RPMI7951 (cell line): Measurements from ENCODE around the gene SUV39H1. TPM values are rescaled to one million over a fixed set of nuclear protein-coding genes. Genes with fewer than 3 reads are reported as not detected.
"Not testable (repeated sequence)": the region's sequence is repeated elsewhere in the genome, so short reads cannot be mapped to it uniquely, and the experiment has no call there.

Experiments used
- DNase-seq: peaks from one replicate; pipeline ENCODE4 v3.0.0-alpha.2; 2012; ENCODE audit warnings: low read depth
- total RNA-seq: library from RNA; depleted of rRNA; stranded (reverse); fragments of >200 nt; shearing (Covaris generic); gene quantifications from 2 replicates; pipeline ENCODE4 v1.2.3, GENCODE V29; 2014; rRNA removed

SUV39H1 gene
- total RNA-seq = 22.3 and 27.0 TPM in 2 replicates

- peak; percentile 91 for DNase-seq
These were observed at the start of gene SUV39H1 for GRCh38 chrX:48696301-48696908. Gene SUV39H1 (plus strand): TSS chrX:48696734. CDS start chrX:48696785, 51 bp downstream.

- peak; percentile 59 for DNase-seq
These were observed 48.2 kb upstream of the SUV39H1 start for GRCh38 chrX:48648336-48648751.

- DNase-seq = no peak
These were observed 47.4 kb upstream of the SUV39H1 start for GRCh38 chrX:48649102-48649501.

- not testable (repeated sequence) for DNase-seq
These were observed 44.4 kb upstream of the SUV39H1 start for GRCh38 chrX:48652055-48652579.

- DNase-seq = not testable (repeated sequence)
These were observed 41.8 kb upstream of the SUV39H1 start for GRCh38 chrX:48654746-48655145.

- DNase-seq = not testable (repeated sequence)
These were observed 36.8 kb upstream of the SUV39H1 start for GRCh38 chrX:48659686-48660085.

- no peak for DNase-seq
These were observed 33.3 kb upstream of the SUV39H1 start for GRCh38 chrX:48663241-48663640.

- DNase-seq = no peak
These were observed 32.4 kb upstream of the SUV39H1 start for GRCh38 chrX:48664156-48664555.

GRCh38 chrX:48665991-48666390 lies 30.5 kb upstream of the SUV39H1 start:
- peak; percentile 28 for DNase-seq

- no peak for DNase-seq
These were observed 29.9 kb upstream of the SUV39H1 start for GRCh38 chrX:48666649-48667048.

GRCh38 chrX:48667509-48667908 lies 29.0 kb upstream of the SUV39H1 start:
- no peak for DNase-seq

GRCh38 chrX:48668187-48668586 lies 28.3 kb upstream of the SUV39H1 start:
- not testable (repeated sequence) for DNase-seq

GRCh38 chrX:48676106-48676892 lies 20.2 kb upstream of the SUV39H1 start:
- peak; percentile 92 for DNase-seq

GRCh38 chrX:48676893-48677270 lies 19.7 kb upstream of the SUV39H1 start:
- no peak for DNase-seq

GRCh38 chrX:48677516-48677915 lies 19.0 kb upstream of the SUV39H1 start:
- DNase-seq = no peak

GRCh38 chrX:48680467-48680866 lies 16.1 kb upstream of the SUV39H1 start:
- DNase-seq = not testable (repeated sequence)

GRCh38 chrX:48680925-48681324 lies 15.6 kb upstream of the SUV39H1 start:
- DNase-seq = not testable (repeated sequence)

GRCh38 chrX:48681539-48682183 lies 14.9 kb upstream of the SUV39H1 start:
- DNase-seq = no peak

GRCh38 chrX:48682795-48683194 lies 13.7 kb upstream of the SUV39H1 start:
- DNase-seq = not testable (repeated sequence)

GRCh38 chrX:48683411-48683982 lies 13.0 kb upstream of the SUV39H1 start, which contains the start of gene WAS:
Gene WAS (plus strand): TSS chrX:48683799. CDS start chrX:48683854, 55 bp downstream.
- no peak for DNase-seq

- no peak for DNase-seq
These were observed 12.4 kb upstream of the SUV39H1 start for GRCh38 chrX:48684134-48684533.

- no peak for DNase-seq
These were observed 11.1 kb upstream of the SUV39H1 start for GRCh38 chrX:48685416-48685815.
